ENCODE data around the gene DGKG.

The DGKG gene

GRCh38 chr3:186366206-186366605 lies 4.2 kb upstream of the DGKG start:
- no peak for DNase-seq

GRCh38 chr3:186365202-186365974 lies 3.4 kb upstream of the DGKG start:
- DNase-seq = peak; percentile 4

- no peak for DNase-seq
Measured at GRCh38 chr3:186362988-186363387, 954 bp upstream of the DGKG start.

GRCh38 chr3:186362537-186362842 lies 456 bp upstream of the DGKG start:
- no peak for DNase-seq

GRCh38 chr3:186361246-186361761 lies 730 bp downstream of the DGKG start:
- no peak for DNase-seq

- DNase-seq = no peak
Measured at GRCh38 chr3:186360779-186361178, 1.3 kb downstream of the DGKG start.

GRCh38 chr3:186359078-186359477 lies 3.0 kb downstream of the DGKG start:
- no peak for DNase-seq

- DNase-seq = no peak
Measured at GRCh38 chr3:186356152-186356551, 5.9 kb downstream of the DGKG start.

- DNase-seq = no peak
Measured at GRCh38 chr3:186354100-186354499, 7.9 kb downstream of the DGKG start.

GRCh38 chr3:186352369-186352768 lies 9.7 kb downstream of the DGKG start:
- DNase-seq = no peak

- no peak for DNase-seq
Measured at GRCh38 chr3:186342197-186342596, 19.8 kb downstream of the DGKG start.

GRCh38 chr3:186340204-186340603 lies 21.8 kb downstream of the DGKG start:
- DNase-seq = no peak

GRCh38 chr3:186339180-186339918 lies 22.7 kb downstream of the DGKG start:
- DNase-seq = no peak

GRCh38 chr3:186333256-186333655 lies 28.8 kb downstream of the DGKG start:
- no peak for DNase-seq

GRCh38 chr3:186330772-186331460 lies 31.1 kb downstream of the DGKG start:
- DNase-seq = no peak

- DNase-seq = no peak
Measured at GRCh38 chr3:186329589-186329988, 32.4 kb downstream of the DGKG start.

GRCh38 chr3:186327912-186328487 lies 34.0 kb downstream of the DGKG start:
- DNase-seq = no peak

GRCh38 chr3:186322761-186323160 lies 39.3 kb downstream of the DGKG start:
- DNase-seq = no peak

- DNase-seq = no peak
Measured at GRCh38 chr3:186321746-186322145, 40.3 kb downstream of the DGKG start.

GRCh38 chr3:186320862-186321568 lies 41.0 kb downstream of the DGKG start:
- no peak for DNase-seq

- DNase-seq = no peak
Measured at GRCh38 chr3:186319945-186320344, 42.1 kb downstream of the DGKG start.

GRCh38 chr3:186318135-186318534 lies 43.9 kb downstream of the DGKG start:
- no peak for DNase-seq

- no peak for DNase-seq
Measured at GRCh38 chr3:186317478-186317877, 44.6 kb downstream of the DGKG start.

Data from KG1 (cell line).